NCI-H526 (cell line): Measurements from ENCODE around the gene FGD2.

Source experiments
- DNase-seq, 2 experiments: peaks; one replicate each; lab custom pipeline; 2025; lab: John Stamatoyannopoulos, UW

The FGD2 gene

DNA sequence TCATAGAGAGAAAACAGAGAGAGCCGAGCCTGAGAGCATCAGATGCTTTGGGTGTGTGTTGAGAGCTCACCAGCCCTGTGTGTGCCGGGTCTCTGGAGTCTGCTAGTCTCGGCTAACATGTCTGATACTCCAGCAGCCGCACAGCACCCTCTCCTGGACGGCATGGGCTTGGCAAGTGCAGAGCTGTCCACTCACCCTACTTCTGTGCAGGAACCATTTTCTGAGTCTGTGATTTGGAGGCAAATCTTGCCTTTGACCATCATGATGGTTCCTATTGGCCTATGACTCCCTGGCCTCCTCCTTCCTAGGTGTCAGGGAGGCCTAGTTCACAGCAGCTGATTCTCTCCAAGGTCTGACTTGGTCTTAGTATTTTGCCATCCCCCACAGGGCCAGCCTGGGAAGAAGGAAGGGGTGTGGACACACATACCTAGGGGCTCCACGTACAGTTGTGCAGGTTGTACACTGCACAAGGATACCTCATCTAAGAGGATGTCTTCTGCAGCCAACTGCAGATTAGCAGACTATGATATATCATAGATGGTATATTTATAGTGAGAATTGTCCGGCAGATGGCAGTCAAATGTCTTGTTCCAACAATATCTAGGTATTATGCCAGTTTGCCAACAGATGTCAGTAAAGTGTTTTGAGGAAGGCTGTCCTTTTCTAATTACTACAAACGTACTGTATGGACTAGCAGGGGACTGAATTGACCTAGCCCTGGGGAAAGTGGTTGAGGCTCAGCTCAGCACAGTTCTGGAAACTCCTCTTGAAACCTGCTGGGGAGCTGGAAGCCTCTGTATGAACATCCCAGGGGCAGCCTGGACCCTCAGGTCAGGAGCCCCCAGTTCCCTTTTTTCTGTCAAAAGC lies 13.0 kb downstream of the FGD2 start:
- peak; percentile 81 to 91 for DNase-seq

- DNase-seq, result no peak
These were observed 13.6 kb downstream of the FGD2 start for GRCh38 chr6:37019065-37019450.

DNA sequence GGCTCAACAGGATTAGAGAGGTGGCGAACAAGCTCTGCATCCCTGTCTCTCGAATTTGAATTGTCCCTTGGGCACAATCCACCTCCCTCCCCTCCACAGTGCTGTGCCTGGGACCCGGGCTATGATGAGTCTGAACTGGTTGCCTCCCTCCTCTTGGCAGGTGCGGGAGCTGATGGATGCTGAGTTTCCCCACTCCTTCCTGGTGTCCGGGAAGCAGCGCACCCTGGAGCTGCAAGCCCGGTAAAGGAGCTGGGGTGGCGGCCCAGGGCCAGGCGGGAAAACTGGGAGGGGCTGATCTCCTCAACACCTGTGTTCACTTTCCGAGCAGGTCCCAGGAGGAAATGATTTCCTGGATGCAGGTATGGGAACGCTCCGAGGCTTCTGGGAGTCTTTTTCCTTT lies 14.9 kb downstream of the FGD2 start:
- DNase-seq, result peak; percentile 88 to 90

- DNase-seq, result no peak
These were observed 15.4 kb downstream of the FGD2 start for GRCh38 chr6:37020812-37021211.

- DNase-seq, result peak in 1 of 2 experiments; percentile 21
These were observed 16.1 kb downstream of the FGD2 start for GRCh38 chr6:37021356-37022129.

DNA sequence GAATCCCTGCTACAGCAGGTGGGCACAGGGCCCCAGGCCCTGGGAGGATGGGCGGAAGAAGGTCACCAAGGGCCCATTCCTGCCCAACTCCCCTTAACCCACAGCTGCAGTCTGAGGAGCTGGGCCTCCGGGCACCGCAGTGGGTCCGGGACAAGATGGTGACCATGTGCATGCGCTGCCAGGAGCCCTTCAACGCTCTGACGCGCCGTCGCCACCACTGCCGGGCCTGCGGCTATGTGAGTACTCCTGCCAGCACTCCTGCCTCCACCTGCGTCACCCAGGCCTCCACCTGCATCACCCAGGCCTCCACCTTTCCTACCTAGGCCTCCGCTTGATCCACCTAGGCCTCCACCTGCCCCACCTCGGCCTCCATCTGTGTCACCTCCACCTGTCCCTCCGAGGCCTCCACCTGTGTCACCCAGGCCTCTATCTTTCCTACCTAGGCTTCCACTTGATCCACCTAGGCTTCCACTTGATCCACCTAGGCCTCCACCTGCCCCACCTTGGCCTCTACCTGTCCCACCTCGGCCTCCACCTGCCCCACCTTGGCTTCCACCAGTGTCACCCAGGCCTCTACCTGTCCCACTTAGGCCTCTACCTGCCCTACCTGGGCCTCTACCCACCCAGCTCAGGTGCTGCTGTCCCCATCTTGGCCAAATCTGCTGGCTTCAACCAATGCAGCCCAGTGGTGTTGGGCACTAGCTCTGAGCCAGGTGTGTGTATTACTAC lies 16.8 kb downstream of the FGD2 start:
- DNase-seq, result no peak

DNA sequence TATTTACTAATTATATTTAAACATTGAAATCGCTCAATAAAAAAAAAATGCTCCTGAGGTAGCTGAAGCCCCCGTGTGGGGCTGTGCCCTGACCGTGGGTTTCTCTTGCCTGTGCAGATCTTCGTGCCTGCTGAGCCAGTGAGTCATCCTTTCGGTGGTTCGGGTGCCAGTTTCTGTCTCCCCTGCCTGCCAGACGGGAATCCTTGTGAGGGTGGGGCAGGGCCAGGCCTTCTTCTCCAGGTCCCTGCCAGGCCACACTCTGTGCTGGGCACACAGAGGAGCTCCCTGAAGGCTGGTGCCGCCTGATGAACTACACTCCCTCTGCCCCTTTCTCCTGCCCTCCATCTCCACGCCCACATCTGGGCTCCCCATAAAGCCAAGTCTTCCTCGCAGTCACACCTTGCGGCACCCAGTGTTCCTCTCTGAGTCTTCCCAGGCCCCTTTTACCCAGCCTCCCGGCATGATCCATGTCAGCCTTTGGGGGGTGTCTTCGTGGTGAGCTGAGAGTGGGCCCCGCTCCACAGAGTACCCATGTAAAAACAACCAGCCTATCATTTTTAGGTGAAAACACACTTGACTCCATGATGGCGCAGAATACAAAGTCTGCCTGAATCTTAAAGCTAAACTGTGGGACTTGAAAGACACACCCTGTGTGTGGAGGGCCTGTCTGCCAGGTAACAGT lies 19.3 kb downstream of the FGD2 start:
- DNase-seq, result no peak

- DNase-seq, result no peak
These were observed 20.4 kb downstream of the FGD2 start for GRCh38 chr6:37025621-37026466.

- no peak for DNase-seq
These were observed 21.7 kb downstream of the FGD2 start for GRCh38 chr6:37027036-37027720.

- DNase-seq, result no peak
These were observed 22.5 kb downstream of the FGD2 start for GRCh38 chr6:37027811-37028469.

DNA sequence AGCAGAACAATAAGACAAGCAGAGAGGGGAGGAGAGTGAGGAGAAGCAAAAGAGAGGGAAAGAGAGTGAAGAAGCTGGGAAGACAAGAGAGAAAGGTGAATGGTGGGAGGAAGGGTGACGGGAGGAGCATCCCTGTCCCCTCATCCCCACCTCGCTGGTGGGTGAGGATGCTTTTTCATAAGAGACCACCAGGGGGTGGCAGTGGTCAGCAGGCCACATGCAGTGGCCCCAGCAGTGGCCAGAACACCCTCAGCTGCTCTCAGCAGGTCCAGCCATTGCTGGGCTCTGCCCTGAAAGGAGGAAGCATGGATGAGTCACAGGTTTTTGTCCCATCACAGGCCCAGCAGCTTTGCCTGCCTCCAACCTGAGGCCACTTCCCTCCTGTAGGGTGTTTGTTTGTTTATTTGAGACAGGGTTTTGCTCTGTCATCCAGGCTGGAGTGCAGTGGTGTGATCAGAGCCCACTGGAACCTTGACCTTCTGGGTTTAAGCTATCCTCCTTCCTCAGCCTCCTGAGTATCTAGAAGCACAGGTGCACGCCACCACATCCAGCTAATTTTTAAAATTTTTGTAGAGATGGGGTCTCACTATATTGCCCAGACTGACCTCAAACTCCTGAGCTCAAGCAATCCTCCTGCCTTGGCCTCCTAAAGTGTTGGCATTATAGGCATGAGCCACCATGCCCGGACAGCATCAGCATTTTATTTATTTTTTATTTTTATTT lies 24.0 kb downstream of the FGD2 start:
- DNase-seq, result peak; percentile 34 to 63

DNA sequence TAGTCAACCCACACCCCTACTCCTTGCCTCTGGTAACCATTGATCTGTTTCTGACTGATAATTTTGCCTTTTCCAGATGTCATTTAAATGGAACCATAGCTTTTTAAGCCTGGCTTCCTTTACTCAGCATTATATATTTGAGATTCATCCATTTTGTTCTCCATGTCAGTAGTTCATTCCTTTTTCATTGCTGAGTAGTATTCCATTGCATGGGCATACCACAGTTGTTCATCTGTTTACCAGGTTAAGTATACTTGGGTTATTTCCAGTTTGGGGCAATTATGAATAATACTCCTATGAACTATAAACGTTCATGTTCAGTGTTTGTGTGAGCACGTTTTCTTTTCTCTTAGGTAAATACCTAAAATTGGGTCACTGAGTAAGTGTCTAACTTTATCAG lies 25.1 kb downstream of the FGD2 start:
- DNase-seq, result no peak

DNA sequence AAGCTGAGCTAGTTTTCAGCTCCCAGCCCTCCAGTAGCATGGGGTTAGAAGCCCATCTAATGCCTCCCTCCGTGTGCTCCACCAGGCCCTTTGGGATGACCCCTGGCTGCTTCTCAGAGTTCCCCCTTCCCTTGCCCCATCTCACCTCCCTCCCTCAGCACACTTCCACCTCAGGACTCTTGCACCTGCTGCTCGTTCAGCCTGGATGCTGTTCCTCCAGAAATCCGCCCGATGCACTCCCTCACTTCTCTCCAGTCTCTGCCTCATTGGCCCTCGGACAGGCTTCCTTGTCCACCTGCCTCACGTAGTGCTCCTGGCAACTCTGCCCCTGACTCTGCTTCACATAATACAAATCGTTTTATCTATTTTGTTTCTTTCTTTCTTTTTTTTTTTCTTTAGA lies 26.8 kb downstream of the FGD2 start:
- no peak for DNase-seq

DNA sequence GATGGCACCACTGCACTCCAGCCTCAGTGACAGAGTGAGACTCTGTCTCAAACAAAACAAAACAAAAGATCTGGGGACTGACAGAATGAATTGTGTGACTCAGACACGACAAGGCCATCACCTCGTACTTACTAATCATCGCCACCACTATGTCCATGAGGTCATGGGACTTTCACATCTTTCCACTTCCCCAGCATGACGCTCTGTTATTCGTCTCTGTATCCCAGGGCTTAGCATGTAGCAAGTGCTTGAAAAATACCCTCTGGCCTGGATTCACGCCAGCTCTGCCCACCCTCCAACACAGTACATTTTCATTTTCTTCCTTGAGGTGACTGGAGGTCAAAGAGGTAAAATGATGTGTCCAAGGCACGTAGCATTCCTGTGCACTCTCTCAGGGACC lies 27.8 kb downstream of the FGD2 start:
- no peak for DNase-seq

GRCh38 chr6:37033819-37034795 lies 28.7 kb downstream of the FGD2 start:
- no peak for DNase-seq

- DNase-seq, result no peak
These were observed 30.7 kb downstream of the FGD2 start for GRCh38 chr6:37036146-37036545.

DNA sequence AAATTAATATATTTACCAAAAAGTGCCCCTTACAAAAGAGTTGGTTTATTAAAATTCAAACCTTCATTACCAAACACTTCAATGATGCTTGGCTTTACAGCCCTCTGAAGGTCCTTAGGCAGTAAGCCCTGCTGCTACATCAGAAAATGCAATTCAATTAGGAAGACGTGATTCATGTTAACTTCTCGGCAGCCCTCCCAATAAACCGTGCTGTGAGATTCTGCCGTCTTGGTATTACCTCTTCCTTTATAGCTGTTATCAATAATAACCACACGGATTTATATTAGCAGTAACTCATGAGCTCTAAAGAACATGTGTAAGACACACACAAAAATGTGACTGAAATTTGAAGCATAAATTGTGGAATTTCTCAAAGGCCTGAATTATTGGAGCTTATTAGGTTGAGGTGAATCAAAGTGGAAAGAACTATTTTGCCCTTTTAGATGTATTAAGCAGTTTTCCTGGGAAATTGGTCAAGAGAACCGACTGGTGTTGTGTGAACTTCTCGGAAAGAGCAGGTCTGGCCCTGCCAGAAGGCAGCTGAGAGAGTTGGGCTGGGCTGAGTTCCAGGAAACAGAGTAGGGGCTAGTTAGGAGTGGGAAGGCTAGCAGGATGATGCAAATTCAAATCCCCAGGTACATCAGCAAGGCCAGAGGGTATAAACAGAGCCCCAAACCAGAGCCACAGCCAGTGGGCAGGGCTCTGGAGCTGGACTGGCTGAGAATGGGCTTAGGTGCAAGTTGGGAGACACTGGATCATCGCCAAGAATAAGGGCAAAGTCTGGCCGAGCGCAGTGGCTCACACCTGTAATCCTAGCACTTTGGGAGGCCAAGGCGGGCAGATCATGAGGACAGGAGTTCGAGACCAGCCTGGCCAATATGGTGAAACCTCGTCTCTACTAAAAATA lies 33.1 kb downstream of the FGD2 start:
- DNase-seq, result peak; percentile 21 to 63
